SJSA1 (cell line): ENCODE measurements around the gene ZCCHC8. TPM values are rescaled to one million over a fixed set of nuclear protein-coding genes. Genes with fewer than 3 reads are reported as not detected.
A peak's percentile ranks its signal among the peaks of the same experiment; 100 is the strongest.

Experiments
- DNase-seq, 2 experiments: peaks; one replicate each; pipeline ENCODE4 v3.0.0-alpha.2; 2015 to 2020; ENCODE audit warnings: low spot score in 2 of 2, low read depth in 1 of 2
- H3K27ac ChIP-seq: fragments of 250-450 bp; sonication (Bioruptor Pico); 2 replicates; pipeline ENCODE4 v1.5.1; 2020; ENCODE audit warnings: mild to moderate bottlenecking, moderate library complexity
- H3K27me3 ChIP-seq: fragments of 250-450 bp; sonication (Bioruptor Pico); replicated peaks from 2 replicates; pipeline ENCODE4 v1.5.1; 2020; ENCODE audit warnings: mild to moderate bottlenecking, moderate library complexity
- H3K36me3 ChIP-seq: fragments of 250-450 bp; sonication (Bioruptor Pico); 2 replicates; pipeline ENCODE4 v1.5.1; 2020; ENCODE audit warnings: mild to moderate bottlenecking
- H3K4me1 ChIP-seq: fragments of 250-450 bp; sonication (Bioruptor Pico); replicated peaks from 2 replicates; pipeline ENCODE4 v1.6.1; 2021; ENCODE audit warnings: mild to moderate bottlenecking
- H3K4me3 ChIP-seq: fragments of 250-450 bp; sonication (Bioruptor Pico); 2 replicates; pipeline ENCODE4 v1.5.1; 2020; ENCODE audit warnings: mild to moderate bottlenecking
- H3K9me3 ChIP-seq: fragments of 250-450 bp; sonication (Bioruptor Pico); replicated peaks from 2 replicates; pipeline ENCODE4 v1.5.1; 2020; ENCODE audit warnings: mild to moderate bottlenecking
- total RNA-seq: library from RNA; depleted of rRNA; stranded (reverse); fragments of >200 nt; shearing (Covaris generic); gene quantifications from 2 replicates; pipeline ENCODE4 v1.2.3, GENCODE V29; 2014; rRNA removed

Gene ZCCHC8
- 15.2 and 22.3 TPM in 2 replicates for total RNA-seq

DNA sequence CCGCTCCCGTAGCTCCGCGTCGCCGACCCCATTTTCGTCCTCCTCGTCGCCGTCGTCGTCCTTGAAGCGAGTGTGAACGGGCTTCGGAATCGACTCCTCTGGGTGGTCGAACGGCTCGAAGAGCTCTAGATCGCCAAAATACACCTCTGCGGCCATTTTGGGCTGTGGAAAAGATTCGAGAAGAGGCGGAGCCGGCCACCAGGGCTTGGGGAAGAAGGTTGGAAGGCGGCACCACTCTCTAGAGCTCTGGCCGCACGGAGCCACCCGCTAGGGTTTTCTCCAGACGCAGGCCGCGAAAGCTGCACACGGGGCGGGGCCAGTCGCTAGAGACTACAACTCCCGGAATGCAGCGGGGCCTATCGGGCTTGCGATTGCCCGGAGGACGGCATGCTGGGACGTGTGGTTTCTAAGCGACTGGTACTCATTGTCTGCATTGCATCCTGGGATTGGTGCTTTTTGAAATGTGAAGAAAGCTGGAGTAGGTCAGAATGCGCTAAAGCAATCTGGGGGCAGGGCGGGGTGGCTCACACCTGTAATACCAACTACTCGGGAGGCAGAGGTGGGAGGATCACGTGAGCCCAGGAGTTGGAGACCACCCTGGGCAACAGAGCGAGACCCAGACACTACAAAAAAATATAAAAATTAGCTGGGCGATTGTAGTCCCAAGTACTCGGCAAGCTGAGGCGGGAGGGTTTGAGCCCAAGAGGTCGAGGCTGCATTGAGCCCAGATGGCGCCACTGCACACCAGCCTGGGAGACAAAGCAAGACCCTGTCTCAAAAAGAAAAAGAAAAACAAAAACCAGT is at the start of gene ZCCHC8:
Gene ZCCHC8 (minus strand): TSS at position 248 of the 804 bp plus-strand sequence. CDS start 92 bp downstream, at position 156.
- H3K27me3 ChIP-seq, result no peaks in the 10 kb centered on the region
- no peaks in the 10 kb centered on the region for H3K9me3 ChIP-seq
- peaks cover 28% of the 10 kb centered on the region for H3K4me1 ChIP-seq
- H3K36me3 ChIP-seq, result peaks cover 62% of the 10 kb centered on the region
- H3K27ac ChIP-seq, result peak within 1 kb of the TSS; percentile 86
- DNase-seq, result peak; percentile 94 to 98
- H3K4me3 ChIP-seq, result peak within 1 kb of the TSS; percentile 65

DNA sequence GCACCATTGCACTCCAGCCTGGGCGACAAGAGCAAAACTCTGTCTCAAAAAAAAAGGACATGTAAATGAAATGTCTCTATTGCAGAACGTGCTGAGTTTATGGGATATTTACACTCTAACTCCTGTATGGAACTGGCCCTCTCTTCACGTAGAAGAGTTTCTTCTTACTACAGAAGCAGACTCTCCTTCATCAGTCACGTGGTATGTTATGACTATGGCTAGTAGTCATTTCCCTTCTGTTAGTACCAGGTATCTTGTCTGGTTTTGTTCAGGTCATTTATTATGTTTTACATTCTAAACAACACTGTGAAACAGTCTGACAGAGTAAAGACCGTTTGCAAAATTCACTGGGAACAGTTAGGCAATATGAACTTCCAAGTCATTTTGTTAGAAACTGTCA is 46.6 kb upstream of the ZCCHC8 start:
- no peaks in the 10 kb centered on the region for H3K27me3 ChIP-seq
- no peak overlapping the region for H3K4me3 ChIP-seq
- H3K27ac ChIP-seq, result no peak overlapping the region
- no peaks in the 10 kb centered on the region for H3K9me3 ChIP-seq
- DNase-seq, result no peak
- H3K4me1 ChIP-seq, result no peaks in the 10 kb centered on the region
- H3K36me3 ChIP-seq, result peaks cover 87% of the 10 kb centered on the region

DNA sequence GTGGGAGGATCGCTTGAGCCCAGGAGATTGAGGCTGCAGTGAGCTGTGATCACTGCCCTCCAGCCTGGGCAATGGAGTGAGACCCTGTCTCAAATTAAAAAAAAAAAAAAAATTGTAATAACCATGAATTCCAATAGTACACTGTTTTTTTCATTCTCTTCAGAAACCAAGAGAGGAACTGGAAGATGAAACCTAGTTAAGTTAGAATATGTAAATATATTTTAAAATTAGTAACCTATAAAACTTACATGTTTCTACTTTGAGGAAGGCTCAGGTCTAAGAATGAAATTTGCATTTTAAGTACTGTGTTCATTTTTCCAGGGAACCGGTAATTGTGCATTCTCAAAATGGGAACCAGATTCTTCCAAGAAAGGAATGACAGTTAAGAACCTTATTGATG is 45.1 kb upstream of the ZCCHC8 start:
- Histone ChIP-seq H3K4me1 (no peaks in the 10 kb centered on the region), H3K27me3 (no peaks in the 10 kb centered on the region), H3K27ac (no peak overlapping the region), H3K9me3 (no peaks in the 10 kb centered on the region), H3K36me3 (peaks cover 86% of the 10 kb centered on the region), H3K4me3 (no peak overlapping the region)
- DNase-seq, result no peak

DNA sequence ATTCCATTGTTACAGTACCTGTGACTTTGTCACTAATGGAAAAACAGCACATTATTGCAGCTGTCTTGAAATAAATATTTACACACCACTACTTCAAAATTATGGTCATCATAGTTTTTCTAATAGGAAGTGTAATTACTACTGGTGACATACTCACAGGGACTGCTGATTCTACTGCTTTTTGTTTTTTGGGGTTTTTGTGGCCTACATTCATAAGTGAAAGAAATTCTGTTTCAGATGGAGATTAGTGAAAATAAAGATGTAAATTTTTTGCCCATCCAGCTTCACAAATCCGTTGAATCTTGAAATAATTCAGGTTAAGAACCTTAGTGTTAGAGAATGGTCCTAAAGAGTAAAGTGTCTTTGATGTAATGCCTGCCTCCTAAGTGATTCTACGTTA is 43.8 kb upstream of the ZCCHC8 start:
- H3K4me3 ChIP-seq, result no peak overlapping the region
- no peaks in the 10 kb centered on the region for H3K9me3 ChIP-seq
- no peaks in the 10 kb centered on the region for H3K27me3 ChIP-seq
- no peaks in the 10 kb centered on the region for H3K4me1 ChIP-seq
- H3K36me3 ChIP-seq, result peaks cover 85% of the 10 kb centered on the region
- no peak for DNase-seq
- no peak overlapping the region for H3K27ac ChIP-seq

DNA sequence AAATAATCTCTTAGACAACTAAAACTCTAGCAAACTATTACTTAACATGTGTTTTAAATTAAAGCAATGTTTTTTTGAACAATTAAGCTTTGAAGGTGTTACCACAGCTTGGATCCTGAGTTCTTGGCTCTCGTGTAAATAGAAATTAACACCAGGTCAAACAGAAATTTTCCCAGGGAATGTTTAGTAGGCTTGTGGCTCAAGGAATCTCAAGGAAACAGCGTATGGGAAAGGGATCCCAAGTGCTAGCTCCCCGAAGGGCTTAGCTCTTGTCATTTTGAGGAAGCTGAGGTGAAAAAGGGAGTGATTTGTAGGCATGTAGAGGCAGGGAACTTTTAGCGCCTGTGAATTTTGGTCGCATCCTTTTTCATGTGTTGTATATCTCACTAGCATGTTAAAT is 37.8 kb upstream of the ZCCHC8 start:
- Histone ChIP-seq H3K4me1 (0 out of 2 replicates have a peak, but pooled peaks cover 3% of the 10 kb centered on the region), H3K4me3 (no peak overlapping the region), H3K36me3 (peaks cover 86% of the 10 kb centered on the region), H3K27ac (no peak overlapping the region), H3K27me3 (no peaks in the 10 kb centered on the region), H3K9me3 (no peaks in the 10 kb centered on the region)
- DNase-seq, result no peak

DNA sequence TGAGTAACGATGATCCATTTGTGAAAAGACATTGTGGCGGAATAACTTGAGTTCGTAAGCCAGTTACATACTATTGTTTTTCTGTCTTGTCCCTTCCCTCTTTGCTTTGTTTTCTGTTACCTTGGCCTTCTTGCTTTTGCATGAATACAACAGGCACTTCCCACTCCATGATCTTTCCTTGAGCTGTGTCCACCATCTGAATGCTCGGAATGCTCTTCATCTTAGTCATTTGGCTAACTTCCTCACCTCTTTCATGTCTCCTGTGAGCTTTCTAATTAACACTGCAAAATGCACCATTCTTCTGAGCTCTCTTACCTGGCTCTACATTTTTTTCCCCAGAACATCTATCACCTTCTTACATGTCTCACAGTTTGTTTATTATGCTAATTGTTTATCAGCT is 36.3 kb upstream of the ZCCHC8 start:
- H3K27ac ChIP-seq, result no peak overlapping the region
- no peaks in the 10 kb centered on the region for H3K27me3 ChIP-seq
- H3K4me1 ChIP-seq, result peaks cover 8% of the 10 kb centered on the region
- no peaks in the 10 kb centered on the region for H3K9me3 ChIP-seq
- peaks cover 88% of the 10 kb centered on the region for H3K36me3 ChIP-seq
- H3K4me3 ChIP-seq, result no peak overlapping the region
- DNase-seq, result no peak

DNA sequence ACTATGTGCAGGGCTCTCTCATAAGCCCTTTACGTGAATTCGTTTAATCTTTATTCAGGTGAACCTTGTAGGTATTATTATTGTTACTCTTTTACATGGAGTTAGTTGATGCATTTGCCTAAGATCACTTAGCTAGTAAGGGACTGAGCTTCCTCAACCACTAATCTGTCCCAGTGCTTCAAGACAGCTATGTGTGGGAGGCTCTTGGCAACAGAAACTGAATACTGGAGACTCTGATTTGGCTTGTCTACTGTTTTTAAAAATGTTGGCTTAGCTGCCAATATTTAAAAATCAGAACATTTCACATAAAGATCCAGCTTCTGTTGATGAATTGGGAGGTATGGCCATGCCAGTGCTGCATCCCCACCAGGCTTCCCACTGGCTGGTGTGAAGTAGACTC is 33.1 kb upstream of the ZCCHC8 start:
- Histone ChIP-seq H3K27ac (no peak overlapping the region), H3K27me3 (no peaks in the 10 kb centered on the region), H3K9me3 (no peaks in the 10 kb centered on the region), H3K4me3 (no peak overlapping the region), H3K4me1 (peaks cover 16% of the 10 kb centered on the region), H3K36me3 (peaks cover 78% of the 10 kb centered on the region)
- DNase-seq, result no peak

DNA sequence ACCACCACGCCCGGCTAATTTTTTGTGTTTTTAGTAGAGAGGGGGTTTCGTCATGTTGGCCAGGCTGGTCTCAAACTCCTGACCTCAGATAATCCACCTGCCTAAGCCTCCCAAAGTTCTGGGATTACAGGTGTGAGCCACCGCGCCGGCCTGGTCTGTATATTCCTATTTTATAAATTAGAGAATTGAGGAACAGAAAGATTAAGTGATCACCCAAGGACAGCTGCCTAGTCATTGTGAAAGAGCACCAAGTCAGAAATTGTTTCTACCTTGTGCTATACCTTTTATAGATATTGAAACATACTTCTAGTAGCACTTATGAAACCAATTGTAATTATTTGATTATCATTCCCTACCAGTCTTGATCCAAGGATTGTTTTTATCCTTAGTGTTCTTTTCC is 28.3 kb upstream of the ZCCHC8 start:
- Histone ChIP-seq H3K4me1 (peaks cover 24% of the 10 kb centered on the region), H3K4me3 (no peak overlapping the region), H3K36me3 (peaks cover 62% of the 10 kb centered on the region), H3K9me3 (no peaks in the 10 kb centered on the region), H3K27ac (no peak overlapping the region), H3K27me3 (no peaks in the 10 kb centered on the region)
- no peak for DNase-seq

DNA sequence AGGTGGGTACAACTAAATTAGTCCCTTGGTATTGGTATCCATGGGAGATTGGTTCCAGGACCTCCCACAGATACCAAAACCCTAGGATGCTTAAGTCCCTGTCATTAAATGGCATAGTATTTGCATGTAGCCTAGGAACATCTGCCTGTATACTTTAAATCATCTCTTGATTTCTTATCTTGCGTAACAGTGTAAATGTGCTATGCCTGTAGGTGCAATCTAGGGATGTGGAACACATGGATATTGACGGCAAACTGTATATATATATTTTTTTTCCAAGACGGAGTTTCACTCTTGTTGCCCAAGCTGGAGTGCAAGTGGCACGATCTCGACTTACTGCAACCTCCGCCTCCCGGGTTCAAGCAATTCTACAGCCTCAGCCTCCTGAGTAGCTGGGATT is 27.9 kb upstream of the ZCCHC8 start:
- H3K4me3 ChIP-seq, result no peak overlapping the region; the same call in 1 of the 2 replicates
- H3K36me3 ChIP-seq, result peaks cover 62% of the 10 kb centered on the region
- H3K27me3 ChIP-seq, result no peaks in the 10 kb centered on the region
- H3K4me1 ChIP-seq, result peaks cover 27% of the 10 kb centered on the region
- no peaks in the 10 kb centered on the region for H3K9me3 ChIP-seq
- H3K27ac ChIP-seq, result no peak overlapping the region
- no peak for DNase-seq

DNA sequence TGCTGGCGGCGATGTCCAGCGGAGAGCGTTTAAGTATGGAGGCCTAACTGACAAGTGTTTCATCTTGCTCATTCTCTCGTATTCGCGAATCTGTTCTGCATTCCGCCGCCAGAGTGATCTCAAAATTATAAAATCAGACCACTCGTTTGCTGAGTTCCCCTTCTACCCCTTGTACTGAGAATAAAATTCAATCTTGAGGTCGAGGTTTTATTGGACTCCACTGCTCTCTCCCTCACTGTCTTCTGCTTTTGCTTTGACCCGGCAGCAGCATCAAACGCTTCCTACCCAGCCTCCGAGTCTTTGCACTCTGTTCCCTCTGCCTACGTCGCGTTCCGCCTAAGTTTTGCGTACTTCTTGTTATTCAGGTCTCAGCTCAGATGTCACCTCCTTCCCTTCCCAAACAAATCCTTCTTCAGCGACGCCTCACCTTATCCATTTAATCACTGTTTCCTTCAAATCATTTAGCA is 26.8 kb upstream of the ZCCHC8 start:
- Histone ChIP-seq H3K36me3 (peaks cover 62% of the 10 kb centered on the region), H3K4me3 (peak overlapping the region; percentile 62), H3K4me1 (peaks cover 35% of the 10 kb centered on the region), H3K27ac (peak overlapping the region; percentile 77), H3K27me3 (no peaks in the 10 kb centered on the region), H3K9me3 (no peaks in the 10 kb centered on the region)
- DNase-seq, result no peak

DNA sequence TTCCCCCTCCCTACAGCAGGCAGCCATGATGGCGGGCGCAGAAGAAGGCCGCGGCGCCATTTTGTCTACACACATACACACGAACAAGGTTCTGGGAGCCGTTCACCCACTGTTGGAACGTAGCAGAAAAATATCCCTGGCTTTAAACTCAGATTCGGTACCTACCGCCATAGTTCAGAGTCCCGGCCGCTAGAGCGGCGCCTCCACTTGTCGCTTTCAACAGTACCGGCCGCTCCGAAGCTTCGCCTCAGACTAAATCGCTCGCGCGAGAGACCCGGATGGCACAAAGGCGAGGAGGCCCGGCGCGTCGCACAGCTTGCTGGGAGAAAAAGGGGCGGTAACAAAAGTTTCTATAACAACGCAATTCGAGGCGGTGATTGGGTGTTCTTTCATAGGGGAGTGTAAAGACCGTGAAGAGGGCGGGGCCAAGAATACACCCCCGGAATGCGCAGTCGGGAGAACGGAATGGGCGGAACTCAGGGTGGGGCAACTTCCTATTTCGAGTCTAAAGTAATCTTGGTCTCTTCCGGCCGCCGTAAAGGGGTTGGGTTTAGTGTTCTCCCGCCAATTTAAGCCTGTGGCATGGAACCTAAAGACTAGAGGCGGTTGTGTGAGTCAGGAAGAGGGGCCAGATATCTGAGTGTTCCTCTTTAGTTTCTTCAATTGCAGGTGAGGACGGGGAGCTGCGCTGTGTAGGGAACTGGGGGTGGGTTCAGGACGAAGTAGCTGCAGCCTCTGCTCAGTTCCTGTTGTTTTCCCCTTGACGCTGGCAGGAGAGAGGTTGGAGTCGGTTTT is 26.1 kb upstream of the ZCCHC8 start, which contains the start of the genes KNTC1 and RSRC2:
Gene KNTC1 (plus strand): TSS at position 567 of the 795 bp plus-strand sequence. CDS start 2,815 bp downstream, outside the sequence.
Gene RSRC2 (minus strand): TSS at position 254 of the 795 bp plus-strand sequence. CDS start 83 bp downstream, at position 171.
- Histone ChIP-seq H3K27me3 (no peaks in the 10 kb centered on the region), H3K27ac (peak within 1 kb of the TSS; percentile 99), H3K9me3 (no peaks in the 10 kb centered on the region), H3K4me1 (peaks cover 28% of the 10 kb centered on the region), H3K36me3 (peaks cover 64% of the 10 kb centered on the region), H3K4me3 (peak within 1 kb of the TSS; percentile 62)
- peak; percentile 99 to 100 for DNase-seq

DNA sequence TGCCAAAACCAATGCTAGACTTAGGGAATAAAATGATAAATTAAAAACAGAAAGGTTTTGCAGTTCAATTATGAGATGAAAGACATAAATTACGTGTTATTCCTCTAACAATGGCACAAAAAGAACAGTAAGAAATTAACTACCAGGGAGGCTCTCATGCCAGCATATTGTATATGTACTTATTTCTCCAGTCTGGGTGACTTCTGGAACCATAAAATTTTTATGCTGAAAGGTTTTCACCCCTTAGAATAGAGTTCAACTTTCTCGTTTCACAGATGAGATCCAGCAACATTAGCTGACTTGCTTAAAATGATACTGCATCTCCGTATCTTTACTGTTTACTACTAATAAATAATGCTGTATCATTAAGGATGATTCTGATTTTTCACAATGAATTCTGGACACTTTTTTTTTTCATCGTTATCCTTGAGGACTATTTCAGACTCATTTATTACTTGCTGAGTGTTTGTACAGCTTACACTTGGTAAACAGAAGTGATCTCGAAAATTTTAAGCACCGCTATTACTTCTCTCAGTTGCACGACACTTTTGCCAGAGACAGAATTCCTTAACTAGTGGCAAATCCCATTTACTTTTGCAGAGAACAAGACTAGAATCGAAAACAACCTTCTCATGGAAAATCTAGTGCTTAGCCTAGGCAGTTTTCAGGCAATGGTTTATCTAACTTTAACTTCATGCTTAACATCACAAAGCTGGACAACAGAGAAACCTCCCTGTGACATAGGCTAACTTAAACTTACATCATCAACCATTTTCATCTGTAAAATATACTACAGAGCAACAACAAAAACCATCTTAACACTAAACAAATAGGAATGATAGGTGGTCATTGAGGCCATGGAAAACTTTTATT is 23.4 kb upstream of the ZCCHC8 start:
- peaks cover 75% of the 10 kb centered on the region for H3K36me3 ChIP-seq
- H3K27me3 ChIP-seq, result no peaks in the 10 kb centered on the region
- no peak for DNase-seq
- no peaks in the 10 kb centered on the region for H3K9me3 ChIP-seq
- H3K27ac ChIP-seq, result no peak overlapping the region
- peak overlapping the region; percentile 62 for H3K4me3 ChIP-seq
- peaks cover 30% of the 10 kb centered on the region for H3K4me1 ChIP-seq

DNA sequence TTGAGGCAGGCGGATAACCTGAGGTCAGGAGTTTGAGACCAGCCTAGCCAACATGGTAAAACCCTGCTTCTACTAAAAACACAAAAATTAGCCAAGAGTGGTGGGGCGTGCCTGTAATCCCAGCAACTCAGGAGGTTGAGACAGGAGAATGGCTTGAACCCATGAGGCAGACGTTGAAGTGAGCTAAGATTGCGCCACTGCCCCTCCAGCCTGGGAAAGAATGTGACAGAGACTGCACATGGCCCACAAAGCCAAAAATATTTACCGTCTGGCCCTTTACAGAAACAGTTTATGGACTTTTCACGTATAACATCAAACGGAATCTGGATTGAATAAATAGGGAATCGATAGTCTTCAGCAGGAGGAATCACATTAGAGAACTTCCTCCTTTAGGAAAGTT is 22.5 kb upstream of the ZCCHC8 start:
- Histone ChIP-seq H3K36me3 (peaks cover 78% of the 10 kb centered on the region), H3K4me1 (peaks cover 36% of the 10 kb centered on the region), H3K4me3 (no peak overlapping the region), H3K27me3 (no peaks in the 10 kb centered on the region), H3K27ac (no peak overlapping the region), H3K9me3 (no peaks in the 10 kb centered on the region)
- DNase-seq, result no peak
